Fibroblast of pulmonary artery (primary cell): ENCODE data around the gene CD27.

Experiments
- DNase-seq: peaks from one replicate; pipeline ENCODE4 v3.0.0-alpha.2; 2010; ENCODE audit warnings: low read depth
- H3K4me3 ChIP-seq: replicated peaks from 2 replicates; pipeline ENCODE4 v1.5.1; 2011; ENCODE audit warnings: low read depth, mild to moderate bottlenecking, control low read depth, low read length, moderate library complexity
- TF ChIP-seq, protein P1 (sequence below): IDR thresholded peaks from 2 replicates; pipeline ENCODE4 v1.5.1; 2011; ENCODE audit warnings: mild to moderate bottlenecking, control low read depth, low read length, inconsistent platforms; ENCODE audit errors: missing control alignments

CD27 gene

DNA sequence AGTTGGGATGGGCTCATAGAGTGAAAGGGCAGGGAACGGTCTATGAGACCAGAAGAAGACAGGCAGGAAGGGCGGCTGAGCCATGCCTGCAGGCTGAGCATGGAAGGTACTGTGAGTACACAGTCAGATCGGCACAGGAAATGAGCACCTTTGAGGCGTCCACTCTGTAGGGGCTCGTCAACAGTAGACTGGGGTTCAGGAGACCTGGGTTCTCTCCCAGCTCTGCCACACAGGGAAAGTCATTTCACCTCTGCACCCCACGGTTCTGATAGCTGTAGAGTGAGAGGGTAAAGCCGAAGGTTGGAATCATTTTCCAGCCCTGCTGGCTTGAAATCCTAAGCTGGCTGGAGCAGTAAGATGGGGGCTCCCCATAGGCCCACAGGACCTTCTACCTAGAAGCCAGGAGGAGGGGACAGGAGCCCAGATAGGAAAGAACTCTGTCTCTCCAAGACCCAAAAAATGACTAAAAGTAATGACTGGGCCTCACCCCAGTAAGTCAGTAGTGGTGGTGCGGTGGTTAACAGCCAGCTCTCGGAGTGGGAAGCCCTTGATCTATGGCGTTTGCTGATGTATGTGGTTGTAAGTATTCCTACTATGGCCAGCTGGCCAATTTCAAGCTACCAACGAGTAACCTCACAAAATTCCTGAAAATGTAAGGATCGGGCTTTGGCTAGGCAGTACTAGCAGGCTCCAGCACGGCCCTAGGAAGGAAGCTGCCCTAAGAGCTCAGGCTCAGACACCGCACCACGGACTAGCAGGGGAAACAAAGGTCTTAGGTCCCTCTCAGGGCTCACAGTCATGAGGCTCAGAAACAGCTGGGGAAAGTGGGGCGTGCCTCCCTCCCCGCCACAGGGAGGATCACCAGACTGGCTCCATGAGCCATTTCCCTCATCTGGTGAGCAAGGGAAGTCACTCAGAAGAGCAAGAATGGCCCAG lies 10.3 kb upstream of the CD27 start:
- H3K4me3 ChIP-seq = no peak overlapping the region
- DNase-seq = no peak
- TF ChIP-seq, protein P1, sequence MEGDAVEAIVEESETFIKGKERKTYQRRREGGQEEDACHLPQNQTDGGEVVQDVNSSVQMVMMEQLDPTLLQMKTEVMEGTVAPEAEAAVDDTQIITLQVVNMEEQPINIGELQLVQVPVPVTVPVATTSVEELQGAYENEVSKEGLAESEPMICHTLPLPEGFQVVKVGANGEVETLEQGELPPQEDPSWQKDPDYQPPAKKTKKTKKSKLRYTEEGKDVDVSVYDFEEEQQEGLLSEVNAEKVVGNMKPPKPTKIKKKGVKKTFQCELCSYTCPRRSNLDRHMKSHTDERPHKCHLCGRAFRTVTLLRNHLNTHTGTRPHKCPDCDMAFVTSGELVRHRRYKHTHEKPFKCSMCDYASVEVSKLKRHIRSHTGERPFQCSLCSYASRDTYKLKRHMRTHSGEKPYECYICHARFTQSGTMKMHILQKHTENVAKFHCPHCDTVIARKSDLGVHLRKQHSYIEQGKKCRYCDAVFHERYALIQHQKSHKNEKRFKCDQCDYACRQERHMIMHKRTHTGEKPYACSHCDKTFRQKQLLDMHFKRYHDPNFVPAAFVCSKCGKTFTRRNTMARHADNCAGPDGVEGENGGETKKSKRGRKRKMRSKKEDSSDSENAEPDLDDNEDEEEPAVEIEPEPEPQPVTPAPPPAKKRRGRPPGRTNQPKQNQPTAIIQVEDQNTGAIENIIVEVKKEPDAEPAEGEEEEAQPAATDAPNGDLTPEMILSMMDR = no peak

DNA sequence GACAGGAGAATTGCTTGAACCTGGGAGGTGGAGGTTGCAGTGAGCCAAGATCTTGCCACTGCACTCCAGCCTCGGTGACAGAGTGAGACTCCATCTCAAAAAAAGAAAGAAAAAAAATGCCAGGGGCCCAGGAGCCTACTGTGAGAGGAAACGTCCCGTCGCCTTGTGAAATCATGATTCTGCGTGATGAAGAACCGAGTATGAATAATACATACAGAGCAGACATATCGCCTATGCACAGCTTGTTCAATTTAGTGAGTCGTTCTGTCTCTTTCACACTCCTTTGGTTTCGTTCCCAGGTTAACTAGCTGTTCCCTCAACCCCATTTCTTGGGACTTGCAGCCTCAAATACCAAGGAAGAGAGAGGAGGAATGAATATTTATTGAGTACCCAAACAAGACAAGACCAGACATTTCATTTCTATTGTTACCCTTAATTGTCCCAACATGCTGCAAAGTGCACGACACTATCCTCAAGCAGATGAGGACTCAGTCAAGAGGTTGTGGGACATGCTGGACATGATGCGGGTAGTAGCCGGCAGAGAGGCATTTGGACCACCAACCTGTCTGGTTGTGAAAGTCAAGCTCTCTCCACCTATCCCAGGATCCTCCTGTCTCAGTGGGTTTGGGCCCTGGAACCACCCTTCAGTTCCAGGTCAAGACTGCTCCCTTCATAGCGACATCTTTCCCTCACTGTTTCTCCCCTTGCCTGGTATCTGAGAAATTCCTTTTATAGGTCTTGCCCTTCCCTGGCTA lies 8.6 kb upstream of the CD27 start:
- DNase-seq = no peak
- H3K4me3 ChIP-seq = no peak overlapping the region
- TF ChIP-seq, protein P1 = no peak

DNA sequence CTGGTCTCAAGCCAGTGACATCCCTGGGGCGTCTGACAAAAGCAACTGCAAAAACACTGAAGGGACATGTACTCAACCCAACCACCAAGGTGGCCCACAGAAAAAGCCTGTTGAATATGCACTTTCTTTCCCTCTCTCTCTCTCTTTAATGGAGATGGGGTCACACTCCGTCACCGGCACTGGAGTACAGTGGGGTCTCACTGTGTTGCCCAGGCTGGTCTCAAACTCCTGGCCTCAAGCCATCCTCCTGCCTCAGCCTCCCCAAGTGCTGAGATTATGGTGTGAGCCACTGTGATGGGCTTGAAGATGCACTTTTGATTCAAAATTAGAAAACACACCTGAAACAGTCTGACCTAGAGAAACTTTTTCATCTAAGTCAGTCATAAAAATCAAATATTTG lies 7.2 kb upstream of the CD27 start:
- DNase-seq = no peak
- TF ChIP-seq, protein P1 = no peak
- no peak overlapping the region for H3K4me3 ChIP-seq

DNA sequence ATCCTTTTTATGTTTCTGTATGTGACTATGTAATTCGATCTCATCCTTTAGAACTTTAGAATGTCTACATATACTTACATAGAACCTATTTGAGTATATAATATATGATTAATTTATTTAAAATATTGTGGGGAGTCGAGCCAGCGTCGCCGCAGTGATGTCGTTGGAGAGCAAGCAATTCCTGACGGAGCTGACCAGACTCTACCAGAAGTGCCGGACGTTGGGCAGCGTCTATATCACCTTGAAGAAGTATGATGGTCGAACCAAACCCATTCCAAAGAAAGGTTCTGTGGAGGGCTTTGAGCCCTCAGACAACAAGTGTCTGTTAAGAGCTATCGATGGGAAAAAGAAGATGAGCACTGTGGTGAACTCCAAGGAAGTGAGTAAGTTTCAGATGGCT lies 6.4 kb upstream of the CD27 start:
- no peak for DNase-seq
- TF ChIP-seq, protein P1 = no peak
- no peak overlapping the region for H3K4me3 ChIP-seq

DNA sequence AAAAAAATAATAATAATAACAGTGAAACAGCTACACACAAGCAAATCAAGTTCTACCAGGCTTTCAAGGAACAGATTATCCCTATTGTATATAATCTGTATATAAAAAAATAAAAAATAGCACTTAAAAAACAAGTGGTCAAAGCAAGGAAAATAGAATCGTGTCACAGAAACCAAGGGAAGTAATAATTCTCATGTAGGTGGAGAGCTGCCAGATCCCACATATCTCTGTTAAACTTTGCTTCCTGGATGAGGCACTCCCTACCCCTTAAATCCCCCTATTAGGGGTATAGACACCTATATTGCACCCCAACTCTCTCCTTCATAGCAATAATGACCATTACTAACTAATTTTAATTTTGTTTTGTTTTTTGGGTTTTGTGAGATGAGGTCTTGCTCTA lies 4.4 kb upstream of the CD27 start:
- TF ChIP-seq, protein P1 = no peak

DNA sequence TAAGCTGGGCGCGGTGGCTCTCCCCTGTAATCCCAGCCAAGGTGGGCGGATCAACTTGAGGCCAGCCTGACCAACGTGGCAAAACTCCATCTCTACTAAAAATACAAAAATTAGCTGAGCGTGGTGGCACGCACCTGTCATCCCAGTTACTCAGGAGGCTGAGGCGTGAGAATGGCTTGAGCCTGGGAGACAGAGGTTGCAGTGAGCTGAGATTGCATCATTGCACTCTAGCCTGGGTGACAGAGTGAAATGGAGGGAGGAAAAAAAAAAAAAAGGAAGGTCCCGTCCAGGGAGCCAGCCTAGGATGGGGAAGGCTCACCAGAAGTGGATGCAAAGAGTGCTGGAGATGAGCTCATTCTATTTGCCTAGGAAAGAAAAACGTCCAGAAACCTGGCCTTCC lies 1.9 kb upstream of the CD27 start:
- no peak overlapping the region for H3K4me3 ChIP-seq
- TF ChIP-seq, protein P1 = no peak
- no peak for DNase-seq

More for the DNA sequence above, 4.4 kb upstream of the CD27 start:
- no peak overlapping the region for H3K4me3 ChIP-seq
- no peak for DNase-seq
